Measurements from ENCODE around the gene CD33. TPM values are rescaled to one million over a fixed set of nuclear protein-coding genes. Genes with fewer than 3 reads are reported as not detected.
A peak's percentile ranks its signal among the peaks of the same experiment; 100 is the strongest.
"Not testable (repeated sequence)": the region's sequence is repeated elsewhere in the genome, so short reads cannot be mapped to it uniquely, and the experiment has no call there.

CD33 gene
- total RNA-seq, 2 donors from 2014 or later, result 0.98 to 2.9 TPM

DNA sequence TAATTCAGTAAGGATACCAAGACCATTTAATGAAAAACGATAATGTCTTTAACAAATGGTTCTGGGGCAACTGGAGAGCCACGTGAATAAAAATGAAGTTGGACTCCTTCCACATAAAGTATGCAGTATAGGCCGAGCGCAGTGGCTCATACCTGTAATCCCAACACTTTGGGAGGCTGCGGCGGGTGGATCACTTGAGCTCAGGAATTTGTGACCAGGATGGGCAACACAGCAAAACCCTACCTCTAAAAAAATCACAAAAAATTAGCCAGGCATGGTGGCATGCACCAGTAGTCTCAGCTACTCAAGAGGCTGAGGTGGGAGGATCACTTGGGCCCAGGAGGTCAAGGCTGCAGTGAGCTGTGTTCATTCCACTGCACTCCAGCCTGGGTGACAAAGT is 20.6 kb upstream of the CD33 start:
- ATAC-seq (no peak), DNase-seq (no peak)
- intact Hi-C loops (cut with DNase I, micrococcal nuclease), result no loop called here

- DNase-seq (no peak), ATAC-seq (no peak)
- intact Hi-C loops (cut with DNase I, micrococcal nuclease), result no loop called here
Observed at GRCh38 chr19:51207747-51208146, 17.1 kb upstream of the CD33 start.

DNA sequence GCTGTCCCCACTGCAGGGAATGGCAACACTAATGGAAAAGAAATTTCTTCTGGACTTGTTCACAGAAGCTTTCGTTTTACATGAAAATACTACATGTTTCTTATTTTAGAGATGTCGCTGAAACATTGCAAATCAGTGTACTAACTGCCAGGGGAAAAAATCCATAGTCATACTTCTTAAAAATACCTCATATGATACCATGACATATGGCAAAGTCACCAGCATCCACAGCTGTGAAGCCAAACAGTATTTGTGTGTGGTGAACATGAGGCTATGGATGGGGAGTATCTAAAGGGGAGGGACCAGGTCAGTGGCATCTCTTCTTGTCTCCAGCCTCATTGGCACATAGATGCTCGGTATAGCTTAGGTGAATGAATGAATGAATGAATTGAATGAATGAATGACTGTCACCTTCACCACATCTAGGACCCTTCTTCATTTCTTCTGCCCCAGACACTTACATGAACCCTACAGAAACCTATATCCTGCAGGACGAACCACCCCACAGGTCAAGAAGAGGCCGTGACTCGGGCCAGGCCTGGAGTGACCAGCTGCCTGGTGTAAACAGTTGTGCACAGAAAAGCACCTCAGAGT is 14.6 kb upstream of the CD33 start:
- intact Hi-C loops (cut with DNase I, micrococcal nuclease), result no loop called here
- DNase-seq (no peak), ATAC-seq (no peak)

DNA sequence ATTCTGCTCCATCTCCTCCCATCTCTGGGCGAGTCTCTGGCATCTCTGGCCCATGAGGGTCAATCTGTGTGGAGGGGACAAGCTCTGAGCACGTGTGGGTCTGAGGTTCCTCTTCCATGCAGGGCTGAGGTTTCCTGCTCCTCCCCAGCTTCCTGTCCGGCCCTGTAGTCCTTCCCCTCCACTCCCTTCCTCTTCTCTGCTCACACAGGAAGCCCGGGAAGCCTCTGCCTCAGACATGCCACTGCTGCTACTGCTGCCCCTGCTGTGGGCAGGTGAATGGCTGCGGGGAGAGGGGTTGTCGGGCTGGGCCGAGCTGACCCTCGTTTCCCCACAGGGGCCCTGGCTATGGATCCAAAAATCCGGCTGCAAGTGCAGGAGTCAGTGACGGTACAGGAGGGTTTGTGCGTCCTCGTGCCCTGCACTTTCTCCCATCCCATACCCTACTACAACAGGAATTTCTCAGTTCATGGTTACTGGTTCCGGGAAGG is 14.0 kb upstream of the CD33 start:
- intact Hi-C loops (cut with DNase I, micrococcal nuclease); ATAC-seq: not testable (repeated sequence)
- peak; percentile 11 to 30 for DNase-seq

DNA sequence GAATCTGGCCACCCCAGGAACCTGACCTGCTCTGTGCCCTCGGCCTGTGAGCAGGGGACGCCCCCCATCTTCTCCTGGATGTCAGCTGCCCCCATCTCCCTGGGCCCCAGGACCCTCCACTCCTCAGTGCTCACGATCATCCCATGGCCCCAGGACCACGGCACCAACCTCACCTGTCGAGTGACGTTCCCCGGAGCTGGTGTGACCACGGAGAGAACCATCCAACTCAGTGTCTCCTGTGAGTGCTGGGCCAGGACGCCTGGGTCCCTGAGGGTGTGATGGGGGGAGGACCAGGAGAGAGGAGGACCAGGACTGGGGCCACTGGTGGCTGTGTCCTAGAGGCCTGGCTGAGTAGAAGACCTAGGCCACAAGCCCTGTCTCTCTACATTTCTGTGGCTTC is 13.0 kb upstream of the CD33 start:
- ATAC-seq, result no peak
- no peak for DNase-seq
- intact Hi-C loops (cut with DNase I, micrococcal nuclease), result no loop called here

- intact Hi-C loops (cut with DNase I, micrococcal nuclease), result no loop called here
- no peak for DNase-seq
- ATAC-seq, result no peak
Observed at GRCh38 chr19:51219307-51219706, 5.6 kb upstream of the CD33 start.

- ATAC-seq (no peak), DNase-seq (no peak)
- intact Hi-C loops (cut with DNase I, micrococcal nuclease), result no loop called here
Observed at GRCh38 chr19:51219971-51220370, 4.9 kb upstream of the CD33 start.

DNA sequence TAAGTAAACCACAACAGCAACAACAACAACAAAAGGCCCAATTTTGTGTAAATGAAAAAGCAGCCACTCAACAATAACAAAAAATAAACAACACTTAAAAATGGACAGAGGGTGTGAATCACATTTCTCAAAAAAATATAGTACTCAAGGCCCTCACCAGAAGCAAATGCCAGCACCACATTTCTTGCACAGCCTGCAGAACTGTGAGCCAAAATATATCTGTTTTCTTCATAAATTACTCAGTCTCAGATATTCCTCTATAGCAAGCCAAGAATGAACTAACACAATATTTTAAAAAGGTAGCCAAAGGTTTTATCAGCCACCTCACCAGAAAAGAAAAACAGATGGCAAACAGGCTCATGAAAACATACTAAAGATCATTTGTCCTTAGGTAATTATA is 3.9 kb upstream of the CD33 start:
- ATAC-seq, result no peak
- DNase-seq, result no peak
- intact Hi-C loops (cut with DNase I, micrococcal nuclease), result no loop called here

- ATAC-seq, result no peak
- no peak for DNase-seq
- intact Hi-C loops (cut with DNase I, micrococcal nuclease), result no loop called here
Observed at GRCh38 chr19:51224163-51224641, 678 bp upstream of the CD33 start.

- ATAC-seq, result no peak
- no peak for DNase-seq
- intact Hi-C loops (cut with DNase I, micrococcal nuclease), result no loop called here
Observed at GRCh38 chr19:51226067-51226466, 1.2 kb downstream of the CD33 start.

- DNase-seq (no peak), ATAC-seq (no peak)
- intact Hi-C loops (cut with DNase I, micrococcal nuclease), result no loop called here
Observed at GRCh38 chr19:51227326-51227725, 2.4 kb downstream of the CD33 start.

- ATAC-seq, result no peak
- no peak for DNase-seq
- intact Hi-C loops (cut with DNase I, micrococcal nuclease), result no loop called here
Observed at GRCh38 chr19:51227966-51228365, 3.1 kb downstream of the CD33 start.

DNA sequence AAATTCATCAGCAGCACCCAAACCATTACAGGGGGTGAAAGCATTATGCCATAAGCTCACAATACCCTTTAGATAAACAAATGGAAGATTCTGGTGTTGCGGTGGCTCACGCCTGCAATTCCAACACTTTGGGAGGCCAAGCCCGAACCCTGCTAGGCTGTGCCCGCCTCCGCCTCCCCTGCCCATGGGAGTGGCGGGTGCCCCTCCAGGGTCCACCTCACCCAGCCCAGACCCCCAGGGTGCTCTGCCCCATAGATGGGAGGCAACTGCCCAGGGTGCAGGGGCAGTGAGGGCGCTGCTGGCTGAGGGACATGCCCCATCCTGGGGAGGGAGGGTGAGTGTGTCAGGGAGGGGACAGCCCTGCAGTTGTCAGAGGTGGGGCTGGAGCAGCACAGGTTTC is 16.0 kb downstream of the CD33 start:
- DNase-seq, result no peak
- ATAC-seq, result no peak
- intact Hi-C loops (cut with DNase I, micrococcal nuclease), result no loop called here

GRCh38 chr19:51242881-51243630 is 18.2 kb downstream of the CD33 start:
- no peak for ATAC-seq
- intact Hi-C loops (cut with DNase I, micrococcal nuclease), result no loop called here

GRCh38 chr19:51246164-51246552 is 21.3 kb downstream of the CD33 start:
- DNase-seq (no peak), ATAC-seq (no peak)
- intact Hi-C loops (cut with DNase I, micrococcal nuclease), result no loop called here

More at GRCh38 chr19:51242881-51243630, 18.2 kb downstream of the CD33 start:
- DNase-seq, result no peak

- ATAC-seq, result no peak
- intact Hi-C loops (cut with DNase I, micrococcal nuclease), result no loop called here
- DNase-seq, result no peak
Observed at GRCh38 chr19:51247972-51248590, 23.2 kb downstream of the CD33 start.

DNA sequence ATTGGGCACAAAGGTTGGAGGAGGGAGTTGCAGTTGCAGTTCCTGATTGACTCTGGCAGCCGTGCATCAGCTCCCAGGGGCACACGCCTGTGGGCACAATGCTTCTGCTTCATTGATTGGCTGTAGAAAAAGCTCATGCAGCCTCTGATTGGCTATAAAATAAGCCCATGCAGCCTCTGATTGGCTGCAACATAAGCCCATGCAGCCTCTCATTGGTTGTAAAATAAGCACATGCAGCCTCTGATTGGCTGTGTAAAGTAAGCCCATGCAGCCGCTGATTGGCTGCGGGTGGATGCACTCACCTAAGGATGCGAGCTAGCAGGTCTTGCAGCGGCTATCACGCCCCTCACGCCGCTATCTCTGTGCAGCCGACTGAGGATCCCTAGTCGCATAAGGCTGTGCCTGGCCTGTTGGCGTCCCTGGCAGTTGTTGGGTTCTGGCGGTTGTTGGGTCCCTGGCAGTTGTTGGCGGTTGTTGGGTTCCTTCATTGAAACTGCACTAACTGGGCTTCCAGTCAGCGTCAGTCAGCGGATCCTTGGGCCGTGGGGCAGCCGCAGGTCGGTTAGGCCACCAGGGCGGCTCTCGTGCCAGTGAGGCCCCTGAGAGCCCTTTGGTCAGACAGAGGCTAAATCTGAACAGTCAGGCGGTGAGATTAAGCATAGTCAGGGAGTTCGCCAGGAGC is 26.0 kb downstream of the CD33 start, which contains the start of gene SIGLECL1:
Gene SIGLECL1, plus strand, starts transcription at position 295 of the 682 bp plus-strand sequence. CDS start 12,993 bp downstream, outside the sequence.
- intact Hi-C loops (cut with DNase I, micrococcal nuclease), result no loop called here

GRCh38 chr19:51251468-51251820 is 26.6 kb downstream of the CD33 start:
- no peak for DNase-seq
- ATAC-seq, result no peak

More for the DNA sequence above, 26.0 kb downstream of the CD33 start, which contains the start of gene SIGLECL1:
- ATAC-seq (no peak), DNase-seq (no peak)

DNA sequence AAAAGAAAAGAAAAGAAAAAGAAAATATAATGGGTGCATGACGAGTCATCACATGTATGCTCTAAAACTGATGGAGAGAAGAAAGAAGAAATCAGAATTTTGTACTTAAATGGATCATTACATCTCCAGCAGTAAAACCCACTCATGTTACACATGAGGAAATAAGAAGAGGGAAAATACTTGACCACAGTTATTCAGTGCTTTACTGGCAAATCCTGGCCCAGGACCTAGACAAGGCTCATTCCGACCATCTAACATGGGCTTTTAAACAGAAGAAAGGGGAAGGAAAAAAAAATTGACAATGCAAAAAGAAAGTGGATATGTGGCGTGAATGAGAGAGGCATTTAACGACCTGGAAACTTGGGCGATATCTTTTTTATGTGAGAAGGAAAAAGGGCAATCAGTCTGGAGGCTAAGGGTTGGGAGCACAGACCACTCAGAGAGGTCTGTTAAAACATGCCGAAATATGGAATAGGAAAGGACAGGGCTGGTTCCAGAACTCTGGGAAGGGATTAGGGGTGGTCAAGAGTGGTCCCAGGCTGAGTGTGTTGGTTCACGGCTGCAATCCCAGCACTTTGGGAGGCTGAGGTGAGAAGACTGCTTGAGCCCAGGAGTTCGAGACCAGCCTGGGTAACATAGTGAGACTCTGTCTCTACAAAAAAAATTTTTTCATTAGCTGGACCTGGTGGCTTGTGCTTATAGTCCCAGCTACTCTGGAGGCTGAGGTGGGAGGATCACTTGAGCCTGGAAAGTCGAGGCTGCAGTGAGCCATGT is 27.6 kb downstream of the CD33 start:
- DNase-seq (no peak), ATAC-seq (no peak)
- intact Hi-C loops (cut with DNase I, micrococcal nuclease), result no loop called here

More at GRCh38 chr19:51251468-51251820, 26.6 kb downstream of the CD33 start:
- intact Hi-C loops (cut with DNase I, micrococcal nuclease), result no loop called here
